Measurements from ENCODE around the gene RBM22.

RBM22 gene

DNA sequence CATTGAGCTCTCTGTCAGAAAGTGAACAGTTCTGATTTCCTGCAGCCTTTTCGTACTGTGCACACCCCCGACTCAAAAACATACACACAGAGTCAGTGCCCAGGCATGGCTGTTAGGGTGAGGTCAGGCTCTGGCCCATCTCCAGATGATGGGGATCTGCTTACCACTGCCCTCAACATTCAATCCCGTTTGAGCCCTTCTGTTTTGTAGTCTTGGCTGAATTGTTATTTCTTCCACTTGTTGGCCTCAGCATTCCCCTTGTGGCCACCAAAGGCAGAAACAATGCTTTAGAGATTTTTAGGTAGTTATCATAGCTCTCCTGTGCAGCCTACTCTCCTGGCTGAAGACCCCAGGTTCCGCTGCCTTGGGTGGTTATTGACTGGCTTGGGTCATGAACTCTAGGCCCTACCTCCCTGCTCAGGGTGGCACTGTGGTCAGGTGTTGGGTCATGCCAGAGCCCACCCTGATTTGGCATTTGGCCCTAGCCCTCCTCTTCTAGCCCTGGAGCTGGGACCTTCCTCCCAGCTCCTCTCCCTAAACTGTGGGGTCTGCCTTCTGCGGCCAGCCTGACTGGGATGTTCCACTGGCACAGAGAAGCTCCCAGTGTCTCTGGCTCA, 47.6 kb downstream of the RBM22 start:
- no peak for DNase-seq (ENCODE audit: low read depth in 2 of 3, low spot score in 1 of 3)

DNA sequence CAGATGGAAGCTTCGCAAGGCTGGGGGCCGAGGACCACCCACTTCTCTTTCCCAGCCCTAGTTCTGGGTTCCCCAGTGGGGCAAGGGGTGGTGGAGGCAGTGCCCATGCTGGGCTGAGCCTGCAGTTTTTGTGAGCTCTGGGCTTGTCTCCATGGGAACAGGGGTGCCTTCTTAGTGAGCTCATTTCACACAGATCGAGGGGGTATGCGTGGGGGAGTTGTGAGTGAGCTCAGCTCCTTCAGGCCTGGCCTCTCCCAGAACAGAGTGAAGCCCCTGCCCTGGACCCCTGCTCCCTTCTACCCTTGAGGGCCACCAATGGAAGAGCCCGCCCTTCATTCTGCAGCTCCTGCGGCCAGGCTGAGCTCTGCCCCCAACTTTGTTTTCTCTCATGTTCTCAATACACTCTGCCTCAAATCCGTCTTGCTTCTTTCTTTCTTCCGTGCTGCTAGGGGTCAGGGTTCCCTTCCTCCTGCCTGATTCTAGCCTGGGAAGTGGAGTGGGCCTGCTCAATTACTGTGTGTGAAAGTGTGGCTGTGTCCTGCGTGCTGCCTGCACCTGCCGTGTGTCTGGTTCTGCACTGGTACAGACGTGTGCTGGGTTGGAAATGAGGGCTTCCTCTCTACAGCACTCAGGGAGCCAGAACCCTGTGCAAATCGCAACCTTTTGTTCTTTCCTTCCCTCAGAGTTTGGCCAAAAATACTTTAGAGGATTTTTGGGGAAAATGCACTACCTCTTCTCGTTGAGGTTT, 48.8 kb downstream of the RBM22 start:
- DNase-seq (ENCODE audit: low read depth in 2 of 3, low spot score in 1 of 3), result no peak

DNA sequence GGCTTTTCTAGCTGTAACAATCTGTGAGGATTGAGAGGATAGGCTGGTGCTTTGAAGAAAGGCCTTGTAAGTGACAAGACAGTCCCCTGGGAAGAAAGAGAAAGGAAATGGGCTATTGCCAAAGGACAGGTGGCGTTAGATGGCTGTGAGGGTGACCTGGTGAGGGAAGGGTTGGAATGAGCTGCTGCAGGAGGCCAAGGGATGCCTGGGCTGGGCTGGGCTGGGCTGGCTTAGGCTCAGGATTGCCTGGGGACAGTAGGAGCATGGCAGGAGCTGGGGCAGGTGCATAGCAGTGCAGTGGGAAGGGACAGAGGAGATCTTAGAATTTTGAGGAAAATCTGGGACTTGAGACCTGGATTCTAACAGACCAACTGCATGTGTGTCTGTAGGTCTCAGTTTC, 49.5 kb downstream of the RBM22 start:
- no peak for DNase-seq (ENCODE audit: low read depth in 2 of 3, low spot score in 1 of 3)

DNA sequence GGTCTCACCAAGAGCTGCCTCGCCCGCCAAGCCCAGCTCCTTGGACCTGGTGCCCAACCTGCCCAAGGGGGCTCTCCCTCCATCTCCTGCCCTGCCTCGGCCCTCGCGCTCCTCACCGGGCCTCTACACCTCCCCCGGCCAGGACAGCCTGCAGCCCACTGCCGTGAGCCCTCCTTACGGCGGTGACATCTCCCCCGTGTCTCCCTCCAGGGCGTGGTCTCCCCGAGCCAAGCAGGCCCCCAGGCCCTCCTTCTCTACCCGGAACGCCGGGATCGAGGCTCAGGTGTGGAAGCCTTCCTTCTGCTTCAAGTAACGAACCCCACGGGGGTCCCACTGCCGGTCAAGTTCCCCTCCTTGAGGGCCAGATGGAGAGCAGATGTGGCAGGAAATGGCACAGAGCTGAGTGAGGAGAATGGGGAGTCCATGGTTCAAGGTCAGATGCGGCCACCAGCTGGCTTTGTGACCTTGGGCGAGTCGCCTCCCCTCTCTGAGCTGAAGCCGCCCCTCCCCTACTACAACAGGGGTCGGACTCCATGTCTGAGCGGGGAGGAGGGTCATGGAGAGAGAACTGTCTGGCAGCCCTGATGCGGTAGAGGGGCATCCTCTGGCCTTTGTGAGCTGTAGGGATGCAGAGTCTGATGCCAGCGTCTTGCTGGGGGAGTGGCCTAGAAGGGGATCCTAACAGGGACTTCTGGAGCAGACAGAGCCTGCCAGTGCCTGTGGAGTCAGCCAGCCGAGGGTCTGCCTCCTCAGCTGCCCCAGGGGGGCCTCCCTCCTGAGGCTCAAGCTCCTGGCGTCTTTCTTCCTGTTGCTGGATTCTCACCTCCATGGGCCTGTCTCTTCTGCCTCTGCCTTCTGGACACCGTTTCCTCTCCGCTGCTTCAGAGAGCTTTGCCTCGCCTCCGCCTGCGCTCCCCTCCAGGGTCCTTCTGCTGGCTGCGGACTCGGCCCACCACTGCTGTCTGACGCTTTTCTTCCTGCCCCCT, 50.5 kb downstream of the RBM22 start:
- no peak for DNase-seq (ENCODE audit: low read depth in 2 of 3, low spot score in 1 of 3)

DNA sequence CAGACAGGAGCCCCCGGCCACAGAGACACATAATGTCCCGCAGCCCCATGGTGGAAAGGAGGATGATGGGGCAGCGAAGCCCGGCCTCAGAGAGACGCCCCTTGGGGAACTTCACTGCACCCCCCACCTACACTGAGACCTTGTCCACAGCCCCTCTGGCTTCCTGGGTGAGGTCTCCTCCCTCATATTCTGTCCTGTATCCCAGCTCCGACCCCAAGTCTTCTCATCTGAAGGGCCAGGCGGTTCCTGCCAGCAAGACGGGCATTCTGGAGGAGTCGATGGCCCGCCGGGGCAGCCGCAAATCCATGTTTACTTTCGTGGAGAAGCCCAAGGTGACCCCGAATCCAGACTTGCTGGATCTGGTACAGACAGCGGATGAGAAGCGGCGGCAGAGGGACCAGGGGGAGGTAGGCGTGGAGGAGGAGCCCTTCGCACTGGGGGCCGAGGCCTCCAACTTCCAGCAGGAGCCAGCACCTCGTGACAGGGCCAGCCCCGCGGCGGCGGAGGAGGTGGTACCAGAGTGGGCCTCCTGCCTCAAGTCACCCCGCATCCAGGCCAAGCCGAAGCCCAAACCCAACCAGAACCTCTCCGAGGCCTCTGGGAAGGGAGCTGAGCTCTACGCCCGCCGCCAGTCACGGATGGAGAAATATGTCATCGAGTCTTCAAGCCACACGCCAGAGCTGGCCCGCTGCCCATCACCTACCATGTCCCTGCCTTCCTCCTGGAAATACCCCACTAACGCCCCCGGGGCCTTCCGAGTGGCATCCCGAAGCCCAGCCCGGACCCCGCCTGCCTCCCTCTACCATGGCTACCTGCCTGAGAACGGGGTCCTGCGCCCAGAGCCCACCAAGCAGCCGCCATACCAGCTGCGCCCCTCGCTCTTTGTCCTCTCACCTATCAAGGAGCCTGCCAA, 51.5 kb downstream of the RBM22 start:
- DNase-seq (ENCODE audit: low read depth in 2 of 3, low spot score in 1 of 3), result no peak

DNA sequence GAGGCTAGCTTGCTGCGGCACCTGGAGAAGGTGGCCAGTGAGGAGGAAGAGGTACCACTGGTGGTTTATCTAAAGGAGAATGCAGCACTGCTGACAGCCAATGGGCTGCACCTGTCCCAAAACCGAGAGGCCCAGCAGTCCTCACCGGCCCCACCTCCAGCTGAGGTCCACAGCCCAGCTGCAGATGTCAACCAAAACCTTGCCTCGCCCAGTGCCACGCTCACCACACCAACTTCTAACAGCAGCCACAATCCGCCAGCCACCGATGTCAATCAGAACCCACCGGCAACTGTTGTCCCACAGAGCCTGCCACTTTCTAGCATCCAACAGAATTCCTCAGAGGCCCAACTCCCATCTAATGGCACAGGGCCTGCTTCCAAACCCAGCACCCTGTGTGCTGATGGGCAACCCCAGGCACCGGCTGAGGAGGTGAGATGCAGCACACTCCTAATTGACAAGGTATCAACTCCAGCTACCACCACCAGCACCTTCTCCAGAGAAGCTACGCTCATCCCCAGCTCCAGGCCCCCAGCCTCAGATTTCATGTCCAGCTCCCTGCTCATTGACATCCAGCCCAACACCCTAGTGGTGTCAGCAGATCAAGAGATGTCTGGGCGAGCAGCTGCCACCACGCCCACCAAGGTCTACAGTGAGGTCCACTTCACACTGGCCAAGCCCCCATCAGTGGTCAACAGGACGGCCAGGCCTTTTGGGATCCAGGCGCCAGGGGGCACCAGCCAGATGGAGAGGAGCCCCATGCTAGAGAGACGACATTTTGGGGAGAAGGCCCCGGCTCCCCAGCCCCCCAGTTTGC, 52.4 kb downstream of the RBM22 start:
- DNase-seq (ENCODE audit: low read depth in 2 of 3, low spot score in 1 of 3), result no peak

DNA sequence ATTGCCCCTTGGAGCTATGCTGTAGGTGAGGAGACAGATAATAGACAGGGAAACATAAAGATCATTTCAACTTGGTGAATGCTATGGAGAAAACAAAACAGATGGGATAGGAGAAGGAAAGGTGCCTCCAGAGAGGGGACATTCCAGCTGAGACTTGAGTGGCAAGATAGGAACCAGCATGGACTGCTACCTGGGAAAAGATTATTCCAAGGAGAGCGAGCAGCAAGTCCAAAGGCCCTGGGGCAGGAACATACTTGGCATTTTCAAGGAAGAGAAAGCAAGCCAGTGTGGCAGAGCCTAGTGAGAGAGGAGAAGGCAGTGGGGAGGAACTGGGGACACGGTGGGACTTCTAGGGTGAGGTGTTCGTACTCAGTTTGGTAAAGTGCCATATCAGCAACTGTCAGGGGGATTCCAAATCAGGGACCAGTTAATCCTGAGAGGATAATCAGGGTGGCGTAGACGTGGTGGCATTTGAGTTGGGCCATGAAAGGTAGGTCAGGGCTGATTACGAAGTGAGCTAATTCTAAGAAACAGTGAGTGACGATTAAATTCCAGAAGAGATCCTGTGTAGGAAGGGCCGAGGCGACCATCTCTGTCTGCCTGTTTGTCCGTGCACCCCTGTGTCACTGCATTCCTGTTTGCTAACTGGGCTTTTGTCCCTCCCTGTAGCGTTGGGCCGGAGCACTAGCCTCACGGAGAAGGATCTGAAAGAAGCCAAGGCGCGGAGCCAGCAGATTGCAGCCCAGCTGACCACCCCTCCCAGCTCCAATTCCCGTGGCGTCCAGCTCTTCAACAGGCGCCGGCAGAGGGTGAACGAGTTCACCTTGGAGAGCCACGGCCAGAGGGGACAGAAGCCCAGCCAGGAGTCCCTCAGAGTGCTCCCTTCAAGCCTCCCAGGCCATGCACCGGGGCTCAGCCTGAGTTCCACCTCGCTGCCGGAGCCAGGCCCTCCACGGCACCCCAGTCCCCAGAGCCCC, 53.3 kb downstream of the RBM22 start:
- DNase-seq (ENCODE audit: low read depth in 2 of 3, low spot score in 1 of 3), result no peak

DNA sequence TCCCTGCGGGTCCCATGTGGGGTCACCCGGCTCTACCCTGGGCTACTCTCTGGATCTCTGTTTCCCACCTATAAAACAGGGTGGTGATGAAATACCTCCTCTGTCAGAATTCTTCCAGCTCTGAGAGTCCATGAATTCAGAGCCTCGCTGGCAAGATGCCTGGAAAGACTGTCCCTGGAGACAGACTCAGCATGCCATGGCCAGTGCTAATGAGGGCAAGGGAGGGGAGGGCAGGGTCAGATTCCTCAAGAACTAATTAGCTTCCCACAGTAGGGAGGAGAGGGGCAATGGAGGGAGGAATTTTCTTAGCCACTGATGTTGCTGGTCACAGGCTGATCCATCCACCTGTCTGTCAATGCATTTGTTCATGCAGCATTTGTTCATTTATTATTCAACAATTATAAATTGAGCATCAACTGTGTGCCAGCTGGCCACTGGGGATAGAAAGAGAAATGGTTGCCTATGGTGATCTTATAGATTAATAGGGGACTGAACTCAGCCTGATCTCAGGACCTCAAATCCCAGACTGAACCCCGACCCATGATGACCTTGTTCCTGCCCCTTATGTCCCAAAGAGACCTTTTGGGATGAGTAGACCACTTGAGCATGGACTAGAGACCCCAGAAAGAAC, 55.7 kb downstream of the RBM22 start:
- DNase-seq (ENCODE audit: low read depth in 2 of 3, low spot score in 1 of 3), result no peak

DNA sequence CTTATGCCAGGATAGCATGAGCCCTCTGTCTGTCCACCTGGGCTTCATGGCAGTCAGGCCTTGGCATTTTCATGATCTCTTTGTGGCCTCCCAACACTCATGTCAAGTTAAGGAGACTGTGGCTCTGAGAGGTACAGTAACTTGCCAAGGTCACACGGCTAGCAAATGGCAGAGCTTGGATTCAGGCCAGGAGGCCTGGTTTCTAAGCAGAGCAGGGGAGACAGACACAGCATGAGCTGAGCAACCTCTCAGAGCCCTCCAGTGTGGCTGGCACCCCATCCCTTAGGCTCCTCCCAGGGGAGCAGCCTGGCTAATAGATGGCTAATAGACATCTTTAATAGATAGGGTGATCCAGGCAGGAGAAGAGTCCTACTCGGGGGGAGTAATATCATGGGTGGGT, 56.3 kb downstream of the RBM22 start:
- DNase-seq (ENCODE audit: low read depth in 2 of 3, low spot score in 1 of 3), result no peak

DNA sequence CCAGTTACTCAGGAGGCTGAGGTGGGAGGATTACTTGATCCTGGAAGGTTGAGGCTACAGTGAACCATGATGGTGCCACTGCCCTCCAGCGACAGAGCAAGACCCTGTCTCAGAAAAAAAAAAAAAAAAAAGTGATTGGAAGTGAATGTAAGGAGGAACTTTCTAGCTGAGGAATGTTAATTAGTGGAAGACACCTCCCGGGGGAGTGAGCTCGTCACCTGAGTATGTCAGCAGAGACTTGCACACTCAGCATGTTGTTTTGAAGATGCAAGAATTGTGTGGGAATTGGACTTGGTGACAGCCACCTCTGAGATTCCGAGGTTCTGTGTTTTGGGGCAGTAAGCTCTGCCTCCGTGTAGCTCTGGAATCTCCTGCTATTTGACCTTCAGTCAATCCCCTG, 56.8 kb downstream of the RBM22 start:
- DNase-seq (ENCODE audit: low read depth in 2 of 3, low spot score in 1 of 3), result no peak

DNA sequence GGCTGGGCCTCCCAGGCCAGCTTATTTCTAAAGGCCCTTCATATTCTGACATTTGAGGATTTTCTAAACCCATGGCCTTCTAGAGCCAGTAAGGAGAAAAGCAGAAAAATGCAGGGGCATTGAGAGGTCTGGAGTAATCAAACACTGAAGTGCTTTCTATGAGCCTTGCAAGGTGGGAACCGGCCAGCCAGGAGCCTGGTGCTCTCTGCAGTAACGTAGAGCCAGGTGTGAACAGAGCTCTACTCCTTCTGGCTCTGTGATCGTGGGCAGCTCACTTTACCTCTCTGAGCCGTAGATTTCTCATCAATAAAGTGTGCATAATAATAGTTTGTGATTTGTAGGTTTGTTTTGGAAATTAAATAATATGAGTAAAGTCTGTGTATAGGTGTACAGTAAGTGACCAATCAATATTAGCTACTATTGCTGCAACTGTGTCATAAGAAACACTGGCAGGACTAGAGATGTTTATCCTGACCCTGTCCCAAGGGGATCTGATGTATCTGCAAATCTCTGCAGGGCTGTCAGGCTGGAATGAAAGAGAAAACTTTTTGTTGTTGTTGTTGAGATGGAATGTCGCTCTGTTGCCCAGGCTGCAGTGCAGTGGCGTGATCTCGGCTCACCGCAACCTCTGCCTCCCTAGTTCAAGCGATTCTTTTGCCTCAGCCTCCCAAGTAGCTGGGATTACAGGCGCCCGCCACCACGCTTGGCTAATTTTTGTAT, 57.7 kb downstream of the RBM22 start:
- DNase-seq (ENCODE audit: low read depth in 2 of 3, low spot score in 1 of 3), result no peak

DNA sequence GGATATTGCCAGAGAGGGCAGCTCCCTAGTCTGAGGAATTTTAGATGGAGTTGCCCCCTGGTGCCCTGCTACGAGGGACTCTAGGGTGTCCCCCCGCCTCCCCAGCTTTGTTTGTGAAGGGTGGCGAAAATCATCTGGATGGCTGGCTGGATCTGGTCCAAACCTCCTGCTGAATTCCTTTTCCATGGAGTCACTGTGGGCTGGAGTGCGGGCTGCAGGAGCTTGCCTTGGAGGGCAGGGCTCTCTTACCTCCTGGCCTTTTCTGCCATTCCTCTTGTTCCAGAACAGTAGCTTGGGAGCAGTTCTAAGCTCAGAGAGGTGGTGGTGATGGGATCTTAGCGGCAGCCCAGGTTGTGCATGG, 58.3 kb downstream of the RBM22 start:
- no peak for DNase-seq (ENCODE audit: low read depth in 2 of 3, low spot score in 1 of 3)

DNA sequence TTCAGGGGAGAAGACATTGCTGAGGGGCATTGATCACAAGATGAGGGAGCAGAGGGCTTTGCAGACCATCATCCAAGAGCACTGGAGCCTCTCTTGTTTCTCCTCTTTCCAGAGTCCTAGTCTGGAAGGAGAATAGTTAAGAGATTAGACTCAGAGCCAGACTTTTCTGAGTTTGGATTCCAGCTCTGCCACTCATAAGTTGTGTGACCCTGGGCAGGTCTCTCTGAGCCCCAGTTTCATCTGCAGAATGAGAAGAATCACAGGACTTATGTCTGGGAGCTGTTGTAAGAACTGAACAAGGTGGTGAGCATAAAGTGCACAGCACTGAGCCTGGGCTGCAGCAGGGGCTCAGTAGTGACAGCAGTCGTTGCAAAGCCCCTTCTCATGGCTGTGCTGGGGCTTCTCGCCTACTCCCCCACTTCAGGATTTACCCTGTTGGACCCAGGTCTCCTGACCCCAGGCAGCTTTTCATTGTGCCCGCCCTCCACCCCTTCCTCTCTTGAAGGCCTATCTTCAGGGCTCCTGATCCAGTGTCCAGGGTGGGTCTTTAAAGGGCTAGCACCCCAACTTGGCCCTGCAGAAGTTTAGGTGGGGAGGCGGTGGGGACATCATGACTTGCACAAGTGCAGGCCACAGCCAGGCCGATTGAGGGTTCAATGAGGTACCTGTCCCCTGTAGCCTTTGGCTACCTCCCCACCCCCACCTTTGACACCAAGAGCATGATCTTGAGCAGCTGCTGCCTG, 58.9 kb downstream of the RBM22 start:
- DNase-seq (ENCODE audit: low read depth in 2 of 3, low spot score in 1 of 3), result no peak

DNA sequence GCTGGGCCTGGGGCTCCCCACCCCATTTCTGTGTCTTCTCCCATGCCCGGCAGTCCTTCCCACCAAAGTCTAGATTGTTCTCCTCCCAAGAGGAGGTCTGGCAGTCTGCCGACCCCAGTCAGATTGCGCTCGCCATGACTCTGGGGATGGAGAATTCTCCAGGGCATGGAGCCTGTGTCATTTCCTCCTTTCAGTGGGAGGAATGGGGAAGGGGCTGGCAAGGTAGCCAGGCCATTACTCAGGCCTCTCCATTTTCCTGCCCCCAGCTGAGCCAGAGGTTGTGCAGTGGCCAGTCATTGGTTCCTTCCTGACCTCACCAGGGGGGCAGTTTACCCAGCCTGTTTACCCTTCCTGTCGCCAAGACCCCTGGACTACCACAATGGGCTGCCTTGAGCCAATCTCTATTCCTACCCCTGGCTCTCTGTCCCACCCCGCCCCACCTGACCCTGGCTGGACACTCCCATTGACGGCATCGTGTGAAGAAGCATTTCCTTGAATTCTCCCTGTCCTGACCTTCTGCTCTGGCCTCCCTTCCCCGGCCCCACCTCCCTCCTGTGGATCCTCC, 59.8 kb downstream of the RBM22 start:
- DNase-seq (ENCODE audit: low read depth in 2 of 3, low spot score in 1 of 3), result no peak

Data from stimulated activated CD4-positive, alpha-beta T cell treated with anti-CD3 and anti-CD28 coated beads, Interleukin-12 subunit alpha, Interleukin-12 subunit beta, amount 100 ng/mL, for 48 hours (primary cell).